ENCODE measurements around the gene RSPH1. TPM values are rescaled to one million over a fixed set of nuclear protein-coding genes. Genes with fewer than 3 reads are reported as not detected.

The RSPH1 gene
- total RNA-seq, 1 experiment from 2014 or later = 1.5 TPM

GRCh38 chr21:42500736-42501135 is 4.7 kb upstream of the RSPH1 start:
- no peak for ATAC-seq
- POLR2A ChIA-PET = interaction anchor here (0.6 kb wide), 1 partner anchor 14 kb away, joined by 3 read pairs; the partner anchor contains the start of gene SLC37A1
- CTCF ChIA-PET = no interaction called here

More at GRCh38 chr21:42500736-42501135, 4.7 kb upstream of the RSPH1 start:
- no peak overlapping the region for H2AFZ ChIP-seq (ENCODE audit: low read depth, low read length, poor library complexity, severe bottlenecking)
- no peaks in the 10 kb centered on the region for H4K20me1 ChIP-seq (ENCODE audit: insufficient read depth)
- H3K4me1 ChIP-seq (ENCODE audit: control insufficient read depth in 1 of 2, insufficient read depth in 2 of 2, low read length in 2 of 2) = peaks cover 7 to 11% of the 10 kb centered on the region in 2 experiments; a peak in 3 of 4 replicates
- H3K4me2 ChIP-seq (ENCODE audit: low read length) = no peak overlapping the region
- no peak for TF ChIP-seq ATF3 (IDR thresholded peaks at IDR 0.05)
- no peak for TF ChIP-seq ELF1 (IDR thresholded peaks at IDR 0.05; ENCODE audit: borderline replicate concordance, low read depth)
- TF ChIP-seq CEBPB (IDR thresholded peaks at IDR 0.05; ENCODE audit: low read depth) = no peak
- TF ChIP-seq TCF7L2 (IDR thresholded peaks at IDR 0.05; ENCODE audit: borderline replicate concordance, extremely low read depth, insufficient read depth, insufficient read length) = no peak
- TF ChIP-seq EZH2phosphoT487 (IDR thresholded peaks at IDR 0.05; ENCODE audit: borderline replicate concordance) = no peak
- TF ChIP-seq EZH2 (IDR thresholded peaks at IDR 0.05) = no peak
- TF ChIP-seq ZNF274 (IDR thresholded peaks at IDR 0.05; ENCODE audit: low read depth, low read length) = no peak
- TF ChIP-seq SP1 (IDR thresholded peaks at IDR 0.05; ENCODE audit: low read depth) = no peak
- no peak for TF ChIP-seq YY1 (IDR thresholded peaks at IDR 0.05; ENCODE audit: extremely low read depth, insufficient replicate concordance, low read depth, low read length)
- TF ChIP-seq RAD21 (IDR thresholded peaks at IDR 0.05; ENCODE audit: low read depth) = no peak
- TF ChIP-seq ZBTB33 (IDR thresholded peaks at IDR 0.05; ENCODE audit: extremely low read depth, insufficient replicate concordance, low read length) = no peak
- TF ChIP-seq ZFX (IDR thresholded peaks at IDR 0.05) = no peak
- TF ChIP-seq EGR1 (IDR thresholded peaks at IDR 0.05; ENCODE audit: low read depth) = no peak
- H3K9me2 ChIP-seq (ENCODE audit: insufficient read depth) = no peaks in the 10 kb centered on the region
- no peak overlapping the region for H3K9ac ChIP-seq (ENCODE audit: low read length)
- H3K4me3 ChIP-seq (replicated peaks in 1 of 2; ENCODE audit: low read depth in 1 of 2, low read length in 2 of 2) = no peak overlapping the region
- H3K36me3 ChIP-seq (ENCODE audit: control insufficient read depth in 1 of 2, insufficient read depth in 2 of 2, low read length in 2 of 2) = no peaks in the 10 kb centered on the region
- intact Hi-C loops (cut with micrococcal nuclease) = no loop called here
- no peaks in the 10 kb centered on the region for H3K9me3 ChIP-seq (ENCODE audit: control insufficient read depth in 1 of 2, insufficient read depth in 1 of 2, low read depth in 1 of 2, low read length in 2 of 2)
- no peak overlapping the region for H3K27ac ChIP-seq (ENCODE audit: low read depth, low read length)
- no peaks in the 10 kb centered on the region for H3K27me3 ChIP-seq (ENCODE audit: insufficient read depth, low read length)
- BruUV-seq (replicated peaks) = no TSS peak
- RAD21 ChIA-PET (ENCODE audit: low non-redundant PET in 1 of 2, low total read pairs in 2 of 2, uncharacterized antibody in 2 of 2, unreplicated experiment in 2 of 2) = no interaction called here
- no peak for DNase-seq (ENCODE audit: low read depth, low spot score)
- no peaks in the 10 kb centered on the region for H3K79me2 ChIP-seq (ENCODE audit: insufficient read depth, low read length)
